NCI-H2227 (cell line): ENCODE results near the gene MAD1L1.

Experiments
- DNase-seq: peaks from one replicate; lab custom pipeline; 2025; ENCODE audit not compliant: unreplicated experiment; lab: John Stamatoyannopoulos, UW

MAD1L1 gene

DNA sequence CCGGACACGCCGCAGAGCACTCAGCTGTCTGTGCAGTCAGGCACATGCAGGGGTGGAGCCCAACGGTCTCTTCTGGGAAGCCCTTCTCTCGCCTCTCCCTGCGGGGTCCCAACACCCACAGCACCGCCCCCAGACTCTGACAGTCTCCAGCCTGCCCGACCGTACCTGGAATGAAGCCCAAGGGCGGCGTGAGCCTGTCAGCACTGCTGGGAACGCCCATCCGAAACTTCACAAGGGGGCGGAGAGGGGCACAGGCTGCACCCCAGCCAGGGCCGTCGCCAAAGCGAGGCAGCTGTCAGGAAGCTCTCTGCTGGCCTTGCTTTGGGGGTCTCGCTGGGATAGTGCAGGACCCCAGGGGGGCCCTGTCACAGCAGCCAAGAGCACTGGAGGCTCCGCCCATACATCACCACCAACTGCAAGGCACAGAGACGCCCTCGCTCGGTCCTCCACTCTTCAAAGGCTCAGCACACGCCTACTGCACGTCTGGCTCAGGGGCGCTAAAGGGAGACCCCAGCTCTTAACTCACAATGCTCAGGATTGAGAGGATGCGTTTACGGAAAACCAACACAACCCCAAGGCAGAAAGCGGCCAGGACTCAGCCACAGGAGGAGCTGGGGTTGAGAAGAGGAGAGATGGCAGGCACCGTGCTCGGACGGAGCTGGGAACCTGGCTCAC is 30.9 kb downstream of the MAD1L1 start:
- DNase-seq: no peak

DNA sequence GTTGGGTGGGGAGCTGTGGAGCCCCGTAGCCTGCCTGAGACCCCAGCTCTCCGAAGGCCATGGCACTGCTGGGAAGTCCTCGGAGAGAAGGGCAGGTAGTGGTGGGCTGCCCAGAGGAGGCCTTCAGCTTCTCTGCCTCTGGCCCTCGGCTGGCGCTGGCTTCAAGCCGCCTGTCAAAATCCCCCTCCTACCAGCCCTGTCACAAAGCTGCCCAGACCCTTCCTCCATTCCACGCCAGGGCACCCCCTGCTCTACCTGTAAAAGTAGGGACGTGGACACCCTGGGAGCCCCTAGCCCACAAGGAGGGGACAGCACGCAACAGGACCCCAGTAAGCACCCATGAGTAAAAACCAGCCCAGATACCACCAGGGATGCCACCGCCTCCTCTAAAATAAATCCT is 31.6 kb downstream of the MAD1L1 start:
- no peak for DNase-seq

- no peak for DNase-seq
These were observed 32.2 kb downstream of the MAD1L1 start for GRCh38 chr7:2200584-2200980.

DNA sequence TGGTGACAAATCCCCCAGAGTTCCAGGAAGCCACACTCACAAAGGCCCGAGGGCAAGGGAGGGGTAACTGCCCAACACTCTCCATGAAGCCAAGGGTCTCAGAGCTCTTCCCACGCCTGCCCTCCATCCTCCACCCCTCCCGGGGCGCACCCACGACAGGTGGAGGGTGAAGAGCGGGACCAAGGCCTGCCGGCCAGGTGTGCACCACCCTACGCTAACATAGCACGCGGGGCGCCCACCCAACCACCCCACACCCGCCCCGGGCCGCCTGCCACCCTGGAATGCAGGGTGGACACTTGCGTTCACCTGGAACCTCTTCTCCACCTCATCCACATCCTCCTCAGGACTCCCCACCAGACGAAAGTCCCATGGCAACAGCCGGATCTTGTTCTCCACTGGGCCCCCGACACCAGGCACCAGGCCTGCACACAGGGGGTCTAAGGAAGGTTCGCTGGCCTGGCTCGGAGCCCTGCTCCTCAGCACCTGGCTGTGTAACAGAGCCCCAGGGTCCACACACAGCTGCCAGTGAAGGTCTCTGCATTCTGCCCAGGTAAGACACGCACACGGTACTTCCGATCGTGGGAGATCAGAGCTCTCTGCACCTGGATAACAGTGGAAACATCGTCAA is 32.7 kb downstream of the MAD1L1 start:
- no peak for DNase-seq

DNA sequence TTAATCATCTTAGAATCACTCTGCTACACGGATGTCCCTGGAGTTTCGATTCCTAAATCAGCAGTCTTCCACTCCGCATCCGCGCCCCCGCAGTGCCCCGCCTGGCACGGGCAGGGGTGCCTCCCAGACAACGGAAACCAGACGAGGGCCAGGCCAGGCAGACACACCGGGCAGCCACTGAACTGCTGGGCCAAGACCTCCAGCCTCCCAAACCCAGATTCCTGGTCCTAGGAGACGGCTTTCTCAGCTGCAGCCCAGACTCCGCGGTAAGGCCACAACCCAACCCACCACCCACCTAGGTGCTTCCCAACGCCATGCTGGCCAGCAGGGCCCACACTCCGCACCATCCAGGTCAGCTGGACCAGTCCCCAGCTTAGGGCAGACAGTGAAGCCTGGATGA is 33.2 kb downstream of the MAD1L1 start:
- DNase-seq: no peak

DNA sequence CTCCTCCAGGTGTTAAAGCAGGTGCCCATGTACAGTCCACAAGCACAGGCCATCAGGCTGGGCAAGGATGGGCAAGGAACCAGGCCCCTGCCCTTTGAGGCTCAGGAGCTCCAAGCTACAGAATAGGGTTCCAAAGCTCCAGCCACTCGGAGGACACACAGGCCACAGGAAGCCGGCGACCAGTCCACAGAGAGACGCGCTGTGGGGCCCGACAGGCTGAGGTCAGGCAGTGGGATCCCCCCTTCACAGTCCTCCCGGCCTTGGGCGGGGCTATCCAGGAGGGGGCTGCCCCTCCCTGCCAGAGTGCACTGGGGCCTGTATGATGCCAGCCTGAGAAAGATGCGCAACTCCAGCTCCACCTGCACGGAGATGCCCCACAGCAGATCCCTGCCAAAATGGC is 34.0 kb downstream of the MAD1L1 start:
- DNase-seq: no peak

DNA sequence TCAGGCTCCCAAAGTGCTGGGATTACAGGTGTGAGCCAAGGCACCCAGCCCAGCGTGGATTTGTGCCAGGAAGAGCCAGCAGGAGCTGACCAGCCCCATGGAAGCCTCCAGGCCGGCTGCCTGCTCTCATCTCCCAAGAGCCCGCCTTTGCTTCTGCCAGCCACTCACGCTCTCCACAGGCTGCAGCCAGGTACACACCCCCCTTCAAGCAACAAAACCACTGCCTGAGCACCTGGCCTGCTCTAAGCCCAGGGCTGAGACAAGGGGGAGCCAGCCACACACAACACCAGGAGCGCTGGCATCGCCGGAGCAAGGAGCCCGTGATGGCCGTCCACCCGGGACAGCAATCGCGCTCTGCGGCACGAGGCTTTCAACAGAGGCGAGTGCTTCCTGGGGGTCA is 34.5 kb downstream of the MAD1L1 start:
- no peak for DNase-seq

DNA sequence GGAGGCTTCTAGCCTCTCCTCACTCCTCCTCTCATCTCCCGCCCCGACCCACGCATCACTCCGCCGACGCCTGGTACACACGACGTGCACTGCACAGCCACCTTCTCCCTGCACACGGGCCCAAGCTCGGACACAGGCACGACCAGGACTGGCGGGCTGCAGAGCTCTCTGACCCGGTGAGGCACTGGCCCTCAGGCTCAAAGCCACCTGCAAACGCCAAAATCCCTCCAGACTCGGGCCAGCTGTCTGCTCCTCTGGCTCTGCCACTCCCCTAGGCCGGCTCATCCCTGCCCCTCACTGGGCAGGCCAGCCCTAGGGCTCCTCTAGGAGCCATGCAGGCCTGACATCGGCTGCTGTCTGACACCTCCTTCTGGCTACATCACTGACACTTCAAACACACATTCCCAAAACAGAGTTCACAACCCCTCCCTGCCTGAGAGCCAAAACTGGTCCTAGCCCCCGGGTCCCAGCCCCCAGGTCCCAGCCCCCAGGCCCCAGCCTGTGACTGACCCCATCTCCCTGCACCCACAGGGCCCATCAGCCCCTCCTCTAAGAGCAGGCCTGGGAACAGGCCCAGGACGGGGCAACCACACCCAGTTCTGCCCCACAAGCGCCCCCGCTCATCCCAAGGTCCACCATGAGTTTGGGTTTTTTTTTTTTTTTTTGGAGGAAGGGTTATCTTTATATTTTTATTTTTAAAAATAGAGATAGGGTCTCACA is 35.1 kb downstream of the MAD1L1 start:
- no peak for DNase-seq

DNA sequence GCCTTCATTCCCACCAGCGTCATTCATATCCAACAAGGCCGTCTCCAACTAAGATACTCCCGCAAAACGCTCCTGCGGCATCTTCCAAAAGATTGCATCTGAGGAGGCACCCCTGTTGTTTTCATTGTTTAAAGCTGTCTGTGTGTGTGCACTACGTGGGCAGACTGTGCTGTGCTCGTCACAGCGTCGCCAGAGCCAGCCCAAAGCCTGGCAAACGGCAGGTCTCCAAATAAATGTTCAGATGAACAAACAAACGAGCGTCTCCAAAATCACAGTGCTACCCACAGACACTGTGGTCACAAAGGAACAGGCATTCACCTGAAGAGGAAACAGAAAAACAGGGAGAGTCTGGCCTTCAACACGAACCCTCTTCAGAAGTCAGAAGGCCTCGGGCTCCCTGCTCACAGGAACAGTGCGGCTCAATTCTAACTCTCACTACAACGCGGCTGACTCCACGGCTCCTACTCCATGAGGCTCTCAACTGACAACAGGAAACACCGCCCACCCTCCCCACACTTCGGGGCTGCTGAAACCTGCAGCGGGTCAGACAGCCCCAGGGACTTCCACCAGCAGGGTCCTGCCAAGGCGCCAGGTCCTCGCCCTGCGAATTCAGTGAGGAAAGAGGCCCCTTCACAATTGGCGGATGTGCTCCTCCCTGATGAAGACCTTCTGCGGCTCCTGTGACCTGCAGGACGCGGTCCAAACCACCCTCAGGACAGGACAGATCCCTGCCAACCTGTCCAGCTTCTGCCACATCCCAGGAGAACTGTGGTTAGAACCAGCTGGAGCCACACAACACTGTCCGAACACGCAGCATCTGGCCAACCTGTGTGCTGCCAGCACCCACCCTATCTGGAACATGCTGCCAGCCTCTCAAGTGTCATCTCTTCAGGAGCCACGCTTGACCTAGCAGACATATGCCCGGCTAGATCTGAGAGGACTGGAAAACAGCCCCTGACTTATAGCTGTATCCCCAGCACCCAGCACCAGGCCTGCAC is 36.1 kb downstream of the MAD1L1 start:
- no peak for DNase-seq

- no peak for DNase-seq
These were observed 37.1 kb downstream of the MAD1L1 start for GRCh38 chr7:2195400-2196246.

DNA sequence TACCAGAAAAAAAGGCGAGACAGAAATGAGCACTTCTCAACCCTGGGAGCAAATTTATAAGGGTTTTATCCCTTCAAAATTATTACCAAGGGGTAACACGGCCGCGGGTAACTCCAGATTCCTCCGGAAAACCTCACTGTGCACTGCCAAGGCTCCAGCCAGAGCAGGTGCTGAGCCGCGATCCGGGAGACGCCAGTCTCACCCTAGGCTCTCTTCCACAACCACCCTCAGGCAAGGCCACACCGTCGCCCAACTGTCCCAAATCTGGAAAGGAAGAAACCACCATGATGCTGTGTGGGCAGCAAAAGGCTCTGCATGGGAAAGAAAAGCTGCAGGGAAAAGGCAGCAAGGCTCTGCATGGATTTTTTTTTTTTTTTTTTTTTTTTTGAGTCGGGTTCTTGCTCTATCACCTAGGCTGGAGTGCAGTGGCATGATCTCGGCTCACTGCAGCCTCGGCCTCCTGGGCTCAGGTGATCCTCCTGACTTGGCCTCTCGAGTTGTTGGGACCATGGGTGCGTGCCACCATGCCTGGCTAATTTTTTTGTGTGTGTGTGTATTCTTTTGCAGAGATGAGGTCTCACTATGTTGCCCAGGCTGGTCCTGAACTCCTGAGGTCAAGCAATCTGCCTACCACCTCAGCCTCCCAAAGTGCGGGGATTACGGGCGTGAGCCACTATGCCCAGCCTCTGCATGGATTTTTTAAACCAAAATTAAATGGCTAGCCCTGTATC is 39.0 kb downstream of the MAD1L1 start:
- no peak for DNase-seq

GRCh38 chr7:2192831-2193534 is 39.8 kb downstream of the MAD1L1 start:
- no peak for DNase-seq

DNA sequence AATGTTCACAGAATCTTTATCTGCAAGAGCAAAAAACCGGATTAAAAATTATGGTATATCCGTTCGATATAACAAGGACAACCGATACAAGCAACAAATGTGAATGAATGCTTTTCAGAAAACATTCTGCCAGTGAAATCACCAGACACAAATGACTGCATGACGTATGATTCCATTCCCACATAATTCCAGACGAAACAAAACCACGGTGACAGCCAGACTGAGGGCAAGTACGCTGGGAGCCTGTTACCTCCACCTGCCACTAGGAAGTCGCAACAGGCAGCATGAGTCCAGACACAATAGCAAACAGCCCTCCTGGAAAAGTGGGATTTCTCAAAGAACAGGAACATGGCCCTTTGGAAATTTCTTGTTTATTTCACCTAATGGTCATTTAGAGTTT is 41.7 kb downstream of the MAD1L1 start:
- no peak for DNase-seq

- peak; percentile 23 for DNase-seq
These were observed 42.2 kb downstream of the MAD1L1 start for GRCh38 chr7:2190531-2190930.

DNA sequence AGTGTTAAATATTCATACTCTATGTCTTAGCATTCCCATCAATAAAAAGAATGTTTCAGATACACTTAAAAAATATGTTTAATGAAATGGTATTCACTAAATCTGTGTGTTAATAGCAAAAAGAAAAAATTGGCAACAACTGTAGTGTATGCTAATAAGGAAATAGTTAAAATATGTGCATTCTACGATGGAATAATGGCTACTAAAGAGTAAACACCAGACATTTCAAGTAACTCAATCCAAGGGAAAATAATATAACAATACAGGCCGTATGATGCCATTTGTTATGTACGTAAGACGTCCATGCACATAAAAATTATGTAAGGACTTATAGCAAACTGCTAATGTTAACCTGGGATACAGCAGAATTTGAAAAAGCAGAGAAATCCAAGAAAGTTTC is 46.6 kb downstream of the MAD1L1 start:
- no peak for DNase-seq

DNA sequence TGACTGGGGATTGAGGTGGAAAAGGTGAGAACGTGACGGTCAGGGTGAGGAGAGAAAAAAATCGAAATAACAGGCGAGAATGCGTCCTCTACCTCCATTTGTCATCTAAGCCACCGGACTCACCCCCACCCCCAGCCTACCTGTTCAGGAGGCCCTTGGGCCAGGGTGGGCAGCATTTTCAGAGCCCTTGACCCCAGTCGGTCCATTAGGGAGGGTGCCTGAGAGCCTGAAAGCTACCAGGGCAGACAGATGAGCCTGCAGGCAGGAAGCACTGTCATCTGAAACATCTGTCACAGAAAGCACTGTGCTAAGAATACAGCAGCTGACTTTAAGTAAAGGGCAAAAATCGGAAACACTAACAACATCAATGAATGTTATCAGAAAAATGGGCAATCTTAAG is 47.0 kb downstream of the MAD1L1 start:
- no peak for DNase-seq

DNA sequence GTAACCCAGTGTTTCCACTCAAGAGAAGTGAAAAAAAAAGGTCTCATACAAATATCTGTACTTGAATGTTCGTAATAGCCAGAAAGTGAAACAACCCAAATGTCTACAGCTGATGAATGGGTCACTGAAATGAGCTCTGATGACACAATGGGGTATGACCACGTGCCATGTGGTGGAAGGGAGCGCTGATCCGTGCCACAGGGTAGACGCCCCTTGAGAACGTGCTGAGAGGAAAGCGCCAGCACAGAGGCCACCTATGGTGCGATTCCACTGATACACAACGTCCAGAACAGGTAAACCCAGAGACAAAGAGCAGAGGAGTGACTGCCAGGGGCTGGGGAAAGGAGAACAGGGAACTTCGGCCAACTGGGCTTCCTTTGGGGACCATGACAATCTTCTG is 50.3 kb downstream of the MAD1L1 start:
- DNase-seq: no peak

GRCh38 chr7:2181077-2181854 is 51.5 kb downstream of the MAD1L1 start:
- no peak for DNase-seq
